Neural progenitor cell (in vitro differentiated cells): ENCODE data around the gene STAC2. TPM values are rescaled to one million over a fixed set of nuclear protein-coding genes. Genes with fewer than 3 reads are reported as not detected.

Source experiments
- DNase-seq: peaks from one replicate; pipeline ENCODE4 v3.0.0-alpha.2; 2016; ENCODE audit warnings: low spot score
- H2AFZ ChIP-seq: fragments of 200-600 bp; sonication (generic); replicated peaks from 2 replicates; pipeline ENCODE4 v1.6.1; 2016; ENCODE audit warnings: antibody characterized with exemption
- H3F3A ChIP-seq: fragments of 200-600 bp; sonication (generic); 2 replicates; pipeline ENCODE4 v1.6.1; 2016; ENCODE audit warnings: antibody characterized with exemption, low read depth
- H3K27ac ChIP-seq: fragments of 200-600 bp; sonication (generic); 2 replicates; pipeline ENCODE4 v1.5.1; 2016; ENCODE audit warnings: mild to moderate bottlenecking
- H3K27me3 ChIP-seq: fragments of 200-600 bp; sonication (generic); 2 replicates; pipeline ENCODE4 v1.6.1; 2016; ENCODE audit warnings: mild to moderate bottlenecking, moderate library complexity
- H3K36me3 ChIP-seq: fragments of 200-600 bp; sonication (generic); 2 replicates; pipeline ENCODE4 v1.5.1; 2016
- H3K4me1 ChIP-seq: fragments of 200-600 bp; sonication (generic); 2 replicates; pipeline ENCODE4 v1.6.1; 2016; ENCODE audit warnings: mixed run types
- H3K4me2 ChIP-seq: fragments of 200-600 bp; sonication (generic); 2 replicates; pipeline ENCODE4 v1.6.1; 2016
- H3K4me3 ChIP-seq: fragments of 200-600 bp; sonication (generic); 2 replicates; pipeline ENCODE4 v1.5.1; 2016
- H3K79me2 ChIP-seq: fragments of 200-600 bp; sonication (generic); 2 replicates; pipeline ENCODE4 v1.6.1; 2016; ENCODE audit warnings: low read depth
- H3K9ac ChIP-seq: fragments of 200-600 bp; sonication (generic); 2 replicates; pipeline ENCODE4 v1.6.1; 2016
- H3K9me3 ChIP-seq: fragments of 200-600 bp; sonication (generic); 2 replicates; pipeline ENCODE4 v1.5.1; 2016; ENCODE audit warnings: low read depth
- H4K20me1 ChIP-seq: fragments of 200-600 bp; sonication (generic); 2 replicates; pipeline ENCODE4 v1.6.1; 2016; ENCODE audit warnings: low read depth
- H3K27ac Mint-ChIP-seq: 3 replicates; pipeline ENCODE4 v1.8.0; 2021; ENCODE audit warnings: mixed read lengths
- H3K27me3 Mint-ChIP-seq: 2 replicates; pipeline ENCODE4 v1.8.0; 2022; ENCODE audit warnings: low read depth, mild to moderate bottlenecking, inconsistent platforms, moderate library complexity, mixed read lengths; ENCODE audit not compliant: insufficient read depth
- H3K36me3 Mint-ChIP-seq: 3 replicates; pipeline ENCODE4 v1.8.0; 2021; ENCODE audit warnings: mixed read lengths
- H3K4me1 Mint-ChIP-seq: 3 replicates; pipeline ENCODE4 v1.8.0; 2021; ENCODE audit warnings: mixed read lengths
- H3K4me3 Mint-ChIP-seq: 3 replicates; pipeline ENCODE4 v1.8.0; 2021; ENCODE audit warnings: mild to moderate bottlenecking, moderate library complexity, mixed read lengths
- H3K9me3 Mint-ChIP-seq: 3 replicates; pipeline ENCODE4 v1.8.0; 2020; ENCODE audit warnings: mixed read lengths
- CTCF ChIP-seq: fragments of 200-600 bp; sonication (generic); IDR thresholded peaks from 2 replicates; pipeline ENCODE4 v1.5.1; 2017; ENCODE audit warnings: antibody characterized with exemption, mild to moderate bottlenecking
- EZH2 ChIP-seq: fragments of 200-600 bp; sonication (generic); IDR thresholded peaks from 2 replicates; pipeline ENCODE4 v1.6.1; 2017; ENCODE audit warnings: antibody characterized with exemption, mild to moderate bottlenecking, moderate library complexity
- EZH2phosphoT487 ChIP-seq: fragments of 200-600 bp; sonication (generic); IDR thresholded peaks from 2 replicates; pipeline ENCODE4 v1.6.1; 2017; ENCODE audit warnings: antibody characterized with exemption
- total RNA-seq: library from RNA; depleted of rRNA; stranded (reverse); fragments of >200 nt; gene quantifications from 2 replicates; pipeline ENCODE4 v1.2.3, GENCODE V29; 2015; ENCODE audit warnings: low replicate concordance

Gene STAC2
- total RNA-seq, 1 donor from 2014 or later, result 0.13 TPM

DNA sequence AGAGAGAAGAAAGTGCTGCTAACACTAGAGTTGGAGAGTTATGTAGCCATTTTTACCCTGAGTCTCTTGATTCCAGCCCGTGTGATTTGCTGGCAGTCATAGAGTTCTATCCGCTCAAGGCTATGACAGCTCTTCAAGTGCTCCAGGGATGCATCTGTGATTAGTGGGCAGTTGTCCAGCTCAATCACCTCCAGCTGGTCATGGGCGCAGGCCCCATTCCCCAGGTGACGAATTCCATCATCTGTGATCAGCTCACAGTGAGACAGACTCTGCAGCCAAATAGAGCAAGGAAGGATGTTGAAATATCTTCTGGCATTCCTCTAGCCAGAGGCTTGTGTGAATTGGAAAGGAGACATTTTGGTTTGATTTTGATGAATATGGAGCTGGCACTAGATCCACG, 38.4 kb upstream of the STAC2 start:
- Histone ChIP-seq H3K4me3 (no peak overlapping the region), H3F3A (no peaks in the 10 kb centered on the region), H4K20me1 (no peaks in the 10 kb centered on the region), H3K79me2 (no peaks in the 10 kb centered on the region), H2AFZ (no peak overlapping the region), H3K9me3 (no peaks in the 10 kb centered on the region), H3K9ac (no peak overlapping the region), H3K4me1 (no peaks in the 10 kb centered on the region), H3K36me3 (peaks cover 5% of the 10 kb centered on the region), H3K27ac (no peak overlapping the region), H3K4me2 (no peak overlapping the region), H3K27me3 (no peaks in the 10 kb centered on the region)
- Mint-ChIP-seq H3K9me3 (no peaks in the 10 kb centered on the region), H3K4me1 (no peaks in the 10 kb centered on the region), H3K4me3 (no peak overlapping the region), H3K27me3 (peaks cover 6% of the 10 kb centered on the region), H3K36me3 (peaks cover 14% of the 10 kb centered on the region), H3K27ac (no peak overlapping the region)
- DNase-seq, result no peak
- TF ChIP-seq EZH2phosphoT487 (no peak), CTCF (no peak), EZH2 (no peak)

GRCh38 chr17:39261286-39261685, 35.5 kb upstream of the STAC2 start:
- H3F3A ChIP-seq, result no peaks in the 10 kb centered on the region
- H3K9ac ChIP-seq, result no peak overlapping the region
- no peak for TF ChIP-seq EZH2phosphoT487
- peak; percentile 57 for TF ChIP-seq CTCF
- H3K4me1 ChIP-seq, result no peaks in the 10 kb centered on the region
- H3K36me3 ChIP-seq, result peaks cover 5% of the 10 kb centered on the region
- H3K4me2 ChIP-seq, result no peak overlapping the region
- DNase-seq, result peak; percentile 60
- H3K27me3 Mint-ChIP-seq, result peaks cover 6% of the 10 kb centered on the region
- no peaks in the 10 kb centered on the region for H3K79me2 ChIP-seq
- no peak overlapping the region for H3K4me3 ChIP-seq
- H3K27me3 ChIP-seq, result no peaks in the 10 kb centered on the region
- no peaks in the 10 kb centered on the region for H3K9me3 Mint-ChIP-seq
- no peak overlapping the region for H2AFZ ChIP-seq
- H3K36me3 Mint-ChIP-seq, result peaks cover 17% of the 10 kb centered on the region
- no peaks in the 10 kb centered on the region for H3K4me1 Mint-ChIP-seq
- H3K27ac Mint-ChIP-seq, result no peak overlapping the region
- H4K20me1 ChIP-seq, result no peaks in the 10 kb centered on the region
- H3K27ac ChIP-seq, result no peak overlapping the region
- H3K4me3 Mint-ChIP-seq, result no peak overlapping the region
- no peaks in the 10 kb centered on the region for H3K9me3 ChIP-seq

DNA sequence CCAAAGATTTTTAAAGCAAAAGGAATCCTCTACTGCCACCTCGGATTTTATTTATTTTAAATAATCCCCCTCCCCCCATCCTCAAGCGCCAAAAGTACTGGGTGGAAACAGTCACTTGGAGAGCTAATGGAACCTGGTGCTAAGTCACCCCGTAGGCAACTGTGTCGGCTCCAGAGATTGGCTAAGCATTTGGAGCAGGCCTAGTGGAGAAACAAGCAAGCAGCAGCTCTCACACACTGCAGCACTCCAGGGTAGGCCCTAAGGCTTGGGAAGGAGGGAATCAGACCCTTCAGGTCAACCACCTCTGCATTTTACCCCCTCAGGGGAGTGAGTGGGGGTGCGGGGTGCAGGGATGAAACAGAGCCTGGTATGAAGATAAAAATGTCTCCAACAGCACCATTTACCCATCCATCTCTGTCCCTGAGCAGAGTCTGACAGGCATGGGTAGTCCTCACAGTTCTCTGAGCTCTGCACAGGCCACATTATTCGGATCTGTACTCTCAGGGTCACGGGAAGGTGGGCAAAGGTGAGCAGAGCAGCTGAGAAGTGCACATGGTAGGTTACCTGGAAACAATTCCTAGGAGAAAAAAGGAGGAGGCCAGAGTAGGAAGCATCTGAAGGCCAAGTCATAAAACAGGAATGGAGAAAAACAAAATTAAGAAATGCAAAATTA, 27.2 kb upstream of the STAC2 start:
- Histone ChIP-seq H3K9ac (no peak overlapping the region), H3K79me2 (no peaks in the 10 kb centered on the region), H3K9me3 (no peaks in the 10 kb centered on the region), H3K4me1 (peaks cover under 1% of the 10 kb centered on the region), H3K36me3 (no peaks in the 10 kb centered on the region), H3K4me2 (no peak overlapping the region), H3K4me3 (no peak overlapping the region), H2AFZ (no peak overlapping the region), H3K27ac (no peak overlapping the region), H4K20me1 (no peaks in the 10 kb centered on the region), H3F3A (peaks cover 5% of the 10 kb centered on the region), H3K27me3 (no peaks in the 10 kb centered on the region)
- Mint-ChIP-seq H3K36me3 (peaks cover 17% of the 10 kb centered on the region), H3K4me3 (no peak overlapping the region), H3K27me3 (peaks cover 2% of the 10 kb centered on the region), H3K4me1 (no peaks in the 10 kb centered on the region), H3K27ac (no peak overlapping the region), H3K9me3 (no peaks in the 10 kb centered on the region)
- no peak for TF ChIP-seq EZH2phosphoT487
- no peak for TF ChIP-seq CTCF
- TF ChIP-seq EZH2, result no peak
- DNase-seq, result no peak
